HepG2 (cell line): Measurements from ENCODE around the gene CD84. TPM values are rescaled to one million over a fixed set of nuclear protein-coding genes. Genes with fewer than 3 reads are reported as not detected.

Experiments used
- ATAC-seq: fragments of 200-7000 bp; cut with Tn5 transposase; 3 replicates; pipeline ENCODE4 v1.9.1; 2020; ENCODE audit warnings: mild to moderate bottlenecking, moderate library complexity
- BruUV-seq: library from RNA; stranded (reverse); fragments of 400-500 nt; replicated peaks from 2 replicates; lab custom pipeline; 2021; lab: Mats Ljungman, UMichigan
- CTCF ChIA-PET: fragments of 300-600 bp; formaldehyde crosslinking; extraction: SDS; loops from one replicate; lab custom pipeline; 2021; ENCODE audit warnings: low total read pairs, inconsistent platforms, low intra/inter-chr PET ratio; lab: Yijun Ruan, JAX
- POLR2A ChIA-PET: fragments of 350-600 bp; sonication (Branson Sonifier 250); formaldehyde crosslinking; loops from one replicate; lab custom pipeline; 2020; ENCODE audit warnings: antibody characterized with exemption, inconsistent platforms; lab: Yijun Ruan, JAX
- DNase-seq: peaks from one replicate; pipeline ENCODE4 v3.0.0-alpha.2; 2015; ENCODE audit warnings: low spot score
- FAIRE-seq: peaks from 3 replicates; lab custom pipeline; 2011; peaks lifted over from hg19 to GRCh38; lab: Jason Lieb, UNC
- H2AFZ ChIP-seq: one replicate; pipeline ENCODE4 v1.6.1; 2011; ENCODE audit warnings: low read length, inconsistent platforms
- H3K27ac ChIP-seq: fragments of 300-600 bp; 3 replicates; pipeline ENCODE4 v1.8.0; 2011; ENCODE audit warnings: mixed run types, mild to moderate bottlenecking, mixed read lengths, low read length, inconsistent platforms; ENCODE audit not compliant: insufficient read depth; ENCODE audit errors: extremely low read length
- H3K27me3 ChIP-seq, 2 experiments: fragments of 200-600 bp in 1 of 2; 2 replicates in 1 of 2; 3 replicates in 1 of 2; pipeline versions ENCODE4 v1.6.0 to v1.8.0; 2011; ENCODE audit warnings: low read length in 2 of 2, mild to moderate bottlenecking in 2 of 2, moderate library complexity in 2 of 2, inconsistent platforms in 1 of 2; ENCODE audit not compliant: insufficient read depth in 2 of 2, control insufficient read depth in 1 of 2
- H3K36me3 ChIP-seq, 2 experiments: fragments of 200-600 bp in 1 of 2; replicated peaks in 1 of 2; 2 replicates in 1 of 2; 3 replicates in 1 of 2; pipeline versions ENCODE4 v1.5.1 to v1.8.0; 2011; ENCODE audit warnings: low read length in 2 of 2, inconsistent platforms in 1 of 2; ENCODE audit not compliant: insufficient read depth in 2 of 2, control insufficient read depth in 1 of 2
- H3K4me1 ChIP-seq: 2 replicates; pipeline ENCODE4 v1.5.1; 2012; ENCODE audit warnings: low read length, inconsistent platforms; ENCODE audit not compliant: insufficient read depth
- H3K4me2 ChIP-seq: 2 replicates; pipeline ENCODE4 v1.6.0; 2011; ENCODE audit warnings: low read depth, low read length, inconsistent platforms
- H3K4me3 ChIP-seq, 3 experiments: fragments of 200-600 bp in 1 of 3; sonication (generic), shearing (Covaris generic) in 1 of 3; replicated peaks in 1 of 3; 2 replicates each; pipeline ENCODE4 v1.5.1; 2011 to 2016; ENCODE audit warnings: low read length in 3 of 3, inconsistent platforms in 2 of 3, low read depth in 2 of 3, mild to moderate bottlenecking in 2 of 3, control low read depth in 1 of 3, mixed read lengths in 1 of 3; ENCODE audit not compliant: insufficient read depth in 1 of 3
- H3K79me2 ChIP-seq: one replicate; pipeline ENCODE4 v1.6.1; 2011; ENCODE audit warnings: low read length, inconsistent platforms; ENCODE audit not compliant: insufficient read depth
- H3K9ac ChIP-seq: 2 replicates; pipeline ENCODE4 v1.6.0; 2011; ENCODE audit warnings: mild to moderate bottlenecking, low read depth, low read length, inconsistent platforms; ENCODE audit not compliant: insufficient read depth
- H3K9me3 ChIP-seq: 2 replicates; pipeline ENCODE4 v1.5.1; 2012; ENCODE audit warnings: mild to moderate bottlenecking, low read length
- H4K20me1 ChIP-seq: 2 replicates; pipeline ENCODE4 v1.6.0; 2011; ENCODE audit warnings: inconsistent platforms, mild to moderate bottlenecking, low read length, moderate library complexity; ENCODE audit not compliant: insufficient read depth
- FUBP1 ChIP-seq: sonication (generic); formaldehyde crosslinking; IDR thresholded peaks from 2 replicates; pipeline ENCODE4 v1.5.1; 2020; ENCODE audit warnings: missing genetic modification reagents, mild to moderate bottlenecking, borderline replicate concordance
- MAFK ChIP-seq, 2 experiments: IDR thresholded peaks in 1 of 2; conservative IDR thresholded peaks in 1 of 2; 2 replicates each; pipeline ENCODE4 v1.6.1; 2011; ENCODE audit warnings: improper control_type of control experiment in 2 of 2, low read length in 2 of 2
- PAX8 ChIP-seq: sonication (generic); formaldehyde crosslinking; IDR thresholded peaks from 2 replicates; pipeline ENCODE4 v1.8.0; 2022; ENCODE audit warnings: mild to moderate bottlenecking, missing genetic modification reagents, borderline replicate concordance
- RBFOX2 ChIP-seq: fragments of 200-400 bp; formaldehyde crosslinking; IDR thresholded peaks from 2 replicates; pipeline ENCODE4 v1.6.1; 2017; ENCODE audit warnings: low read depth, mild to moderate bottlenecking, low read length
- SUZ12 ChIP-seq: fragments of 150-350 bp; IDR thresholded peaks from 2 replicates; pipeline ENCODE4 v1.6.1; 2014; ENCODE audit warnings: low read depth, low read length
- TCF7L2 ChIP-seq: IDR thresholded peaks from 2 replicates; pipeline ENCODE4 v1.6.1; 2011; ENCODE audit warnings: mild to moderate bottlenecking, low read depth, low read length, moderate library complexity
- ZKSCAN1 ChIP-seq: fragments of 150-350 bp; IDR thresholded peaks from 2 replicates; pipeline ENCODE4 v1.6.1; 2014; ENCODE audit warnings: low read length
- ZNF30 ChIP-seq: sonication (generic); formaldehyde crosslinking; IDR thresholded peaks from 2 replicates; pipeline ENCODE4 v1.5.0; 2020; ENCODE audit warnings: mild to moderate bottlenecking, missing genetic modification reagents
- ZNF441 ChIP-seq: sonication (generic); formaldehyde crosslinking; IDR thresholded peaks from 2 replicates; pipeline ENCODE4 v1.7.0; 2021; ENCODE audit warnings: missing genetic modification reagents, borderline replicate concordance
- WGBS: methylation state at CpG from one replicate; pipeline ENCODE4 v1.1.6; 2017; ENCODE audit warnings: low lambda C conversion rate; 5-methylcytosine and 5-hydroxymethylcytosine counted together
- in situ Hi-C: cut with HindIII; loops from 2 replicates; pipeline ENCODE4 v1.10.0; 2017; ENCODE audit warnings: low pct_unique_long_range_greater_than_20kb; ENCODE audit not compliant: extremely low pct_ligation_motif_present
- intact Hi-C: fragments of 100-400 bp; cut with micrococcal nuclease; formaldehyde crosslinking; loops from one replicate; pipeline ENCODE4 v1.10.0; 2022; ENCODE audit not compliant: unreplicated experiment
- polyA plus RNA-seq, 8 experiments: library from polyadenylated mRNA; depleted of rRNA in 3 of 8; stranded (reverse) in 7 of 8; unstranded in 1 of 8; fragments of >200 nt; fragmentation: Illumina TruSeq in 4 of 8; extraction: Trizol in 4 of 8; gene quantifications; 2 replicates each; pipeline versions ENCODE4 v1.2.1 to v1.2.3, GENCODE V29; 2011 to 2016; ENCODE audit warnings: low read depth in 4 of 8, missing spikeins in 1 of 8, mixed read lengths in 1 of 8; ENCODE audit not compliant: insufficient read depth in 1 of 8
- total RNA-seq, 5 experiments: library from RNA; depleted of rRNA; stranded (reverse); fragments of >200 nt; fragmentation: Illumina TruSeq; extraction: Trizol; gene quantifications; 2 replicates each; pipeline ENCODE4 v1.2.3, GENCODE V29; 2016; ENCODE audit warnings: low read depth in 1 of 5
- TF ChIP-seq, protein P1 (sequence below): sonication (generic); formaldehyde crosslinking; IDR thresholded peaks from 2 replicates; pipeline ENCODE4 v1.5.0; 2020; ENCODE audit warnings: mild to moderate bottlenecking, missing genetic modification reagents, moderate library complexity
- TF ChIP-seq, protein P2 (sequence below): sonication (generic); formaldehyde crosslinking; IDR thresholded peaks from 2 replicates; pipeline ENCODE4 v1.8.1; 2023; ENCODE audit warnings: missing genetic modification reagents, inconsistent platforms, borderline replicate concordance
- TF ChIP-seq, protein P3 (sequence below): sonication (generic); formaldehyde crosslinking; IDR thresholded peaks from 2 replicates; pipeline ENCODE4 v1.4.0; 2020; ENCODE audit warnings: mild to moderate bottlenecking, missing genetic modification reagents

The CD84 gene
- total and polyA plus RNA-seq, 2 of the 13 experiments (the other 11 are each of a cell fraction or from before 2014, with no cell fraction given) = not detected

- DNase-seq (no peak), FAIRE-seq (no peak), ATAC-seq (no peak)
- Histone ChIP-seq H3K4me3 (no peak overlapping the region), H3K36me3 (no peaks in the 10 kb centered on the region), H3K9ac (no peak overlapping the region), H4K20me1 (no peaks in the 10 kb centered on the region), H3K4me2 (no peak overlapping the region), H2AFZ (no peak overlapping the region), H3K27ac (no peak overlapping the region), H3K4me1 (no peaks in the 10 kb centered on the region), H3K79me2 (no peaks in the 10 kb centered on the region), H3K9me3 (no peaks in the 10 kb centered on the region; the same call in 1 of the 2 replicates), H3K27me3 (0 out of 5 replicates have a peak, but pooled peaks cover 0 to 3% of the 10 kb centered on the region in 2 experiments)
- CTCF ChIA-PET = no interaction called here
- no TSS peak for BruUV-seq
- WGBS = 7% methylated on average over 3 of the region's 3 CpGs
- TF ChIP-seq RBFOX2 (no peak), FUBP1 (CRISPR knock-in tag) (no peak), MAFK (conservative IDR thresholded peaks at IDR 0.05 in 1 of 2, IDR thresholded peaks at IDR 0.05 in 1 of 2; ENCODE audit: low read length in 2 of 2) (peak in 1 of 2 experiments; percentile 51; a peak in 2 of 4 replicates), ZNF30 (CRISPR knock-in tag) (no peak)
- intact Hi-C loops = no loop called here
- in situ Hi-C loops = no loop called here
- POLR2A ChIA-PET = no interaction called here
These were observed 43.9 kb upstream of the CD84 start for GRCh38 chr1:160623227-160623633.

GRCh38 chr1:160622501-160623226, 43.4 kb upstream of the CD84 start:
- Histone ChIP-seq H3K9me3 (no peaks in the 10 kb centered on the region; the same call in 1 of the 2 replicates), H3K4me3 (no peak overlapping the region), H3K36me3 (no peaks in the 10 kb centered on the region), H3K4me2 (no peak overlapping the region), H3K9ac (no peak overlapping the region), H2AFZ (no peak overlapping the region), H4K20me1 (no peaks in the 10 kb centered on the region), H3K79me2 (no peaks in the 10 kb centered on the region), H3K27me3 (0 out of 5 replicates have a peak, but pooled peaks cover 0 to 3% of the 10 kb centered on the region in 2 experiments), H3K4me1 (no peaks in the 10 kb centered on the region), H3K27ac (no peak overlapping the region)
- intact Hi-C loops (no loop called here), in situ Hi-C loops (no loop called here)
- 17% methylated on average over 5 of the region's 5 CpGs for WGBS
- DNase-seq (no peak), ATAC-seq (no peak), FAIRE-seq (no peak)
- ChIA-PET CTCF (no interaction called here), POLR2A (no interaction called here)
- no TSS peak for BruUV-seq
- TF ChIP-seq, protein P1, sequence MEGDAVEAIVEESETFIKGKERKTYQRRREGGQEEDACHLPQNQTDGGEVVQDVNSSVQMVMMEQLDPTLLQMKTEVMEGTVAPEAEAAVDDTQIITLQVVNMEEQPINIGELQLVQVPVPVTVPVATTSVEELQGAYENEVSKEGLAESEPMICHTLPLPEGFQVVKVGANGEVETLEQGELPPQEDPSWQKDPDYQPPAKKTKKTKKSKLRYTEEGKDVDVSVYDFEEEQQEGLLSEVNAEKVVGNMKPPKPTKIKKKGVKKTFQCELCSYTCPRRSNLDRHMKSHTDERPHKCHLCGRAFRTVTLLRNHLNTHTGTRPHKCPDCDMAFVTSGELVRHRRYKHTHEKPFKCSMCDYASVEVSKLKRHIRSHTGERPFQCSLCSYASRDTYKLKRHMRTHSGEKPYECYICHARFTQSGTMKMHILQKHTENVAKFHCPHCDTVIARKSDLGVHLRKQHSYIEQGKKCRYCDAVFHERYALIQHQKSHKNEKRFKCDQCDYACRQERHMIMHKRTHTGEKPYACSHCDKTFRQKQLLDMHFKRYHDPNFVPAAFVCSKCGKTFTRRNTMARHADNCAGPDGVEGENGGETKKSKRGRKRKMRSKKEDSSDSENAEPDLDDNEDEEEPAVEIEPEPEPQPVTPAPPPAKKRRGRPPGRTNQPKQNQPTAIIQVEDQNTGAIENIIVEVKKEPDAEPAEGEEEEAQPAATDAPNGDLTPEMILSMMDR = no peak
- TF ChIP-seq SUZ12 (no peak), ZNF441 (no peak), PAX8 (no peak), TCF7L2 (no peak), ZKSCAN1 (no peak)
- TF ChIP-seq, protein P2, sequence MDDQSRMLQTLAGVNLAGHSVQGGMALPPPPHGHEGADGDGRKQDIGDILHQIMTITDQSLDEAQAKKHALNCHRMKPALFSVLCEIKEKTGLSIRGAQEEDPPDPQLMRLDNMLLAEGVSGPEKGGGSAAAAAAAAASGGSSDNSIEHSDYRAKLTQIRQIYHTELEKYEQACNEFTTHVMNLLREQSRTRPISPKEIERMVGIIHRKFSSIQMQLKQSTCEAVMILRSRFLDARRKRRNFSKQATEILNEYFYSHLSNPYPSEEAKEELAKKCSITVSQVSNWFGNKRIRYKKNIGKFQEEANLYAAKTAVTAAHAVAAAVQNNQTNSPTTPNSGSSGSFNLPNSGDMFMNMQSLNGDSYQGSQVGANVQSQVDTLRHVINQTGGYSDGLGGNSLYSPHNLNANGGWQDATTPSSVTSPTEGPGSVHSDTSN = no peak
- TF ChIP-seq, protein P3, sequence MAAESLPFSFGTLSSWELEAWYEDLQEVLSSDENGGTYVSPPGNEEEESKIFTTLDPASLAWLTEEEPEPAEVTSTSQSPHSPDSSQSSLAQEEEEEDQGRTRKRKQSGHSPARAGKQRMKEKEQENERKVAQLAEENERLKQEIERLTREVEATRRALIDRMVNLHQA (CRISPR knock-in tag) = no peak
